K562 (cell line): Measurements from ENCODE around the gene NDUFS8. TPM values are rescaled to one million over a fixed set of nuclear protein-coding genes. Genes with fewer than 3 reads are reported as not detected.

Experiments
- ATAC-seq: fragments of 200-7000 bp; cut with Tn5 transposase; 3 replicates; pipeline ENCODE4 v1.9.1; 2020; ENCODE audit warnings: moderate library complexity
- BruUV-seq: library from RNA; stranded (reverse); fragments of 400-500 nt; replicated peaks from 2 replicates; lab custom pipeline; 2021; lab: Mats Ljungman, UMichigan
- CTCF ChIA-PET: fragments of 300-600 bp; formaldehyde crosslinking; extraction: SDS; loops from one replicate; lab custom pipeline; 2021; ENCODE audit warnings: low intra/inter-chr PET ratio; lab: Yijun Ruan, JAX
- POLR2A ChIA-PET: fragments of 300-600, 350-650 bp; sonication (Branson Sonifier 250); formaldehyde crosslinking; extraction: SDS; loops from one replicate; lab custom pipeline; 2021; ENCODE audit warnings: antibody characterized with exemption, inconsistent platforms; lab: Yijun Ruan, JAX
- DNase-seq, 4 experiments: peaks; one replicate each; pipeline versions ENCODE4 v3.0.0 to v3.0.0-alpha.2; 2011 to 2018; ENCODE audit warnings: low spot score in 3 of 4, mixed read lengths in 3 of 4; ENCODE audit errors: extremely low read depth in 1 of 4
- FAIRE-seq: peaks from 2 replicates; lab custom pipeline; 2011; peaks lifted over from hg19 to GRCh38; lab: Jason Lieb, UNC
- H2AFZ ChIP-seq: 2 replicates; pipeline ENCODE4 v1.6.0; 2011; ENCODE audit warnings: low read depth, low read length, control low read depth, inconsistent platforms
- H3K27ac ChIP-seq: fragments of 200-600 bp; 3 replicates; pipeline ENCODE4 v1.8.0; 2011; ENCODE audit warnings: low read depth, mild to moderate bottlenecking, control low read depth, inconsistent platforms, low read length, moderate library complexity, mixed read lengths; ENCODE audit errors: extremely low read depth
- H3K27me3 ChIP-seq, 2 experiments: fragments of 300-600 bp in 1 of 2; 2 replicates in 1 of 2; 3 replicates in 1 of 2; pipeline versions ENCODE4 v1.6.0 to v1.8.0; 2011; ENCODE audit warnings: inconsistent platforms in 2 of 2, low read length in 2 of 2, mild to moderate bottlenecking in 1 of 2, mixed read lengths in 1 of 2, moderate library complexity in 1 of 2; ENCODE audit not compliant: control insufficient read depth in 2 of 2, insufficient read depth in 2 of 2
- H3K36me3 ChIP-seq: fragments of 300-600 bp; 3 replicates; pipeline ENCODE4 v1.8.0; 2011; ENCODE audit warnings: mild to moderate bottlenecking, low read length, inconsistent platforms; ENCODE audit not compliant: control insufficient read depth, insufficient read depth
- H3K4me1 ChIP-seq, 2 experiments: fragments of 200-600 bp in 1 of 2; replicated peaks in 1 of 2; 2 replicates in 1 of 2; 3 replicates in 1 of 2; pipeline versions ENCODE4 v1.5.1 to v1.8.0; 2011; ENCODE audit warnings: inconsistent platforms in 2 of 2, low read length in 2 of 2, mild to moderate bottlenecking in 1 of 2, mixed read lengths in 1 of 2, moderate library complexity in 1 of 2; ENCODE audit not compliant: control insufficient read depth in 2 of 2, insufficient read depth in 2 of 2
- H3K4me2 ChIP-seq: 2 replicates; pipeline ENCODE4 v1.6.1; 2011; ENCODE audit warnings: low read length, control low read depth, inconsistent platforms, mixed read lengths; ENCODE audit not compliant: insufficient read depth
- H3K4me3 ChIP-seq: fragments of 200-600 bp; sonication (generic), shearing (Covaris generic); 2 replicates; pipeline ENCODE4 v1.5.1; 2016; ENCODE audit warnings: control low read depth, inconsistent platforms
- H3K79me2 ChIP-seq: fragments of 200-600 bp; 3 replicates; pipeline ENCODE4 v1.8.0; 2011; ENCODE audit warnings: low read length, inconsistent platforms; ENCODE audit not compliant: control insufficient read depth, insufficient read depth
- H3K9ac ChIP-seq, 2 experiments: 2 replicates each; pipeline versions ENCODE4 v1.6.0 to v1.6.1; 2011; ENCODE audit warnings: low read depth in 2 of 2, low read length in 2 of 2, control low read depth in 1 of 2, inconsistent platforms in 1 of 2, mild to moderate bottlenecking in 1 of 2, mixed read lengths in 1 of 2; ENCODE audit not compliant: insufficient read depth in 1 of 2
- H3K9me1 ChIP-seq: one replicate; pipeline ENCODE4 v1.6.0; 2011; ENCODE audit warnings: inconsistent platforms, mild to moderate bottlenecking, low read length, moderate library complexity; ENCODE audit not compliant: control insufficient read depth, insufficient read depth
- H3K9me3 ChIP-seq: replicated peaks from 2 replicates; pipeline ENCODE4 v1.5.1; 2011; ENCODE audit warnings: low read depth, low read length, inconsistent platforms; ENCODE audit not compliant: control insufficient read depth, insufficient read depth
- H4K20me1 ChIP-seq: replicated peaks from 2 replicates; pipeline ENCODE4 v1.6.1; 2011; ENCODE audit warnings: low read length, inconsistent platforms, mixed read lengths; ENCODE audit not compliant: control insufficient read depth, insufficient read depth
- DMBX1 ChIP-seq: fragments of 250-450 bp; sonication (Bioruptor Pico); IDR thresholded peaks from 2 replicates; pipeline ENCODE4 v1.8.0; 2022; ENCODE audit warnings: inconsistent platforms, mild to moderate bottlenecking, moderate library complexity, borderline replicate concordance
- FIP1L1 ChIP-seq: fragments of 200-400 bp; formaldehyde crosslinking; IDR thresholded peaks from 2 replicates; pipeline ENCODE4 v1.6.1; 2018; ENCODE audit warnings: mild to moderate bottlenecking, low read depth, low read length; ENCODE audit not compliant: poor library complexity, severe bottlenecking
- GATA2 ChIP-seq: sonication (generic); formaldehyde crosslinking; IDR thresholded peaks from 2 replicates; pipeline ENCODE4 v1.4.0; 2020; ENCODE audit warnings: mild to moderate bottlenecking, missing genetic modification reagents
- ID3 ChIP-seq, 2 experiments: fragments of 250-450 bp in 1 of 2; fragments of 450-650 bp in 1 of 2; sonication (Bioruptor Pico) in 1 of 2; IDR thresholded peaks; 2 replicates each; pipeline versions ENCODE4 v1.6.1 to v1.8.0; 2016 to 2021; ENCODE audit warnings: mild to moderate bottlenecking in 2 of 2, moderate library complexity in 2 of 2, missing compliant biosample characterization in 1 of 2, missing genetic modification characterization in 1 of 2
- POLR2G ChIP-seq: fragments of 200-400 bp; formaldehyde crosslinking; IDR thresholded peaks from 2 replicates; pipeline ENCODE4 v1.6.1; 2017; ENCODE audit warnings: low read depth, mild to moderate bottlenecking, antibody characterized with exemption, low read length, moderate library complexity
- RBFOX2 ChIP-seq: fragments of 200-400 bp; formaldehyde crosslinking; IDR thresholded peaks from 2 replicates; pipeline ENCODE4 v1.6.1; 2017; ENCODE audit warnings: low read depth, mild to moderate bottlenecking, low read length, moderate library complexity
- SMC3 ChIP-seq: conservative IDR thresholded peaks from 2 replicates; pipeline ENCODE4 v1.6.1; 2011; ENCODE audit warnings: low read depth, low read length, improper control_type of control experiment; ENCODE audit not compliant: insufficient read depth
- SRSF9 ChIP-seq: fragments of 200-400 bp; formaldehyde crosslinking; IDR thresholded peaks from 2 replicates; pipeline ENCODE4 v1.6.1; 2017; ENCODE audit warnings: low read depth, low read length, borderline replicate concordance
- TRIM24 ChIP-seq, 2 experiments: fragments of 450-650 bp; IDR thresholded peaks; 2 replicates each; pipeline ENCODE4 v1.6.1; 2016
- ZBTB33 ChIP-seq: sonication (generic); formaldehyde crosslinking; IDR thresholded peaks from 2 replicates; pipeline ENCODE4 v1.8.1; 2023; ENCODE audit warnings: mild to moderate bottlenecking, missing genetic modification reagents
- ZFP91 ChIP-seq: sonication (generic); formaldehyde crosslinking; IDR thresholded peaks from 2 replicates; pipeline ENCODE4 v1.8.0; 2022; ENCODE audit warnings: mild to moderate bottlenecking, missing genetic modification reagents
- ZKSCAN3 ChIP-seq: fragments of 250-450 bp; sonication (Bioruptor Pico); IDR thresholded peaks from 2 replicates; pipeline ENCODE4 v1.4.0; 2020
- ZNF165 ChIP-seq: fragments of 250-450 bp; sonication (Bioruptor Pico); IDR thresholded peaks from 2 replicates; pipeline ENCODE4 v1.4.0; 2020; ENCODE audit warnings: borderline replicate concordance
- WGBS: fragments of 100-300 bp; shearing (Covaris generic); methylation state at CpG from one replicate; pipeline ENCODE4 v1.1.6; 2016; ENCODE audit warnings: low coverage, mixed read lengths; ENCODE audit not compliant: insufficient coverage; ENCODE audit errors: missing lambda C conversion rate; 5-methylcytosine and 5-hydroxymethylcytosine counted together
- in situ Hi-C: fragments of 300-500 bp; cut with MboI; formaldehyde crosslinking; loops from 4 replicates; pipeline ENCODE4 v1.15.0; 2018; ENCODE audit warnings: inconsistent platforms, mixed read lengths
- intact Hi-C: fragments of 100-400 bp; cut with micrococcal nuclease; formaldehyde crosslinking; loops from 2 replicates; pipeline ENCODE4 v1.14.2; 2022
- polyA plus RNA-seq, 8 experiments: library from polyadenylated mRNA; depleted of rRNA in 4 of 8; stranded (reverse) in 5 of 8; unstranded in 3 of 8; fragments of >200 nt; fragmentation: Nextera tagmentation in 2 of 8; fragmentation: Illumina TruSeq in 1 of 8; extraction: Ambion mirVana in 2 of 8; extraction: Trizol in 1 of 8; gene quantifications; 2 replicates each; pipeline versions ENCODE4 v1.2.1 to v1.2.3, GENCODE V29; 2011 to 2014; ENCODE audit warnings: inconsistent platforms in 1 of 8, missing spikeins in 1 of 8
- total RNA-seq, 7 experiments: library from RNA; depleted of rRNA in 6 of 7; stranded (reverse); fragments of >200 nt in 6 of 7; fragmentation: Illumina TruSeq in 2 of 7; extraction: Trizol in 2 of 7; gene quantifications; 2 replicates each; pipeline versions ENCODE4 v1.2.1 to v1.2.3, GENCODE V29; 2011 to 2021; ENCODE audit warnings: low replicate concordance in 1 of 7

Gene NDUFS8
- total and polyA plus RNA-seq, 9 of the 15 experiments (the other 6 are each of a cell fraction or from before 2014, with no cell fraction given) = 36.5 to 351 (median 101) TPM

GRCh38 chr11:68036141-68036716 lies 5.7 kb downstream of the NDUFS8 start:
- POLR2A ChIA-PET = interaction anchor here (0.5 to 1.1 kb wide), 3 partner anchors 15 to 545 kb away, joined by 3 read pairs; no protein-coding TSS in a partner anchor
- Histone ChIP-seq H3K9ac (peak overlapping the region in 1 of 2 experiments; percentile 67; a peak in 1 of 4 replicates), H3K27ac (no peak overlapping the region), H3K4me3 (no peak overlapping the region)
- no peak for FAIRE-seq
- in situ Hi-C loops = no loop called here
- TF ChIP-seq POLR2G (peak; percentile 72; the same call in 1 of the 2 replicates), SMC3 (no peak), ZKSCAN3 (CRISPR knock-in tag) (no peak), ZNF165 (CRISPR knock-in tag) (no peak), ZFP91 (CRISPR knock-in tag) (no peak), RBFOX2 (0 out of 2 replicates have a peak, but pooled peaks have one; percentile 10), DMBX1 (CRISPR knock-in tag) (no peak), ZBTB33 (CRISPR knock-in tag) (peak; percentile 70; the same call in 1 of the 2 replicates), FIP1L1 (peak; percentile 37), TRIM24 (IDR thresholded peaks at IDR 0.05) (no peak), ID3 (CRISPR knock-in tag; IDR thresholded peaks at IDR 0.05) (no peak), ID3 (tag; IDR thresholded peaks at IDR 0.05) (no peak), GATA2 (CRISPR knock-in tag) (no peak), SRSF9 (no peak)
- TF ChIP-seq, all 486 proteins: peak for 4
- Histone ChIP-seq H3K4me2 (no peak overlapping the region), H4K20me1 (no peaks in the 10 kb centered on the region), H3K9me1 (no peaks in the 10 kb centered on the region), H3K27me3 (no peaks in the 10 kb centered on the region), H3K4me1 (peaks cover 29 to 79% of the 10 kb centered on the region in 2 experiments), H3K9me3 (no peaks in the 10 kb centered on the region), H2AFZ (no peak overlapping the region), H3K36me3 (peaks cover 46% of the 10 kb centered on the region; the same call in 2 of the 3 replicates), H3K79me2 (peaks cover 48% of the 10 kb centered on the region)
- intact Hi-C loops = no loop called here
- 86% methylated on average over 22 of the region's 27 CpGs for WGBS
- CTCF ChIA-PET = no interaction called here
- DNase-seq (no peak), ATAC-seq (no peak)
- no TSS peak for BruUV-seq
